Stomach (tissue), 9 donors: ENCODE results near the gene C10orf90. TPM values are rescaled to one million over a fixed set of nuclear protein-coding genes. Genes with fewer than 3 reads are reported as not detected.

Experiments used
- DNase-seq, 2 donors: peaks; one replicate each; pipeline versions ENCODE4 v3.0.0 to v3.0.0-alpha.2; 2013 to 2019
- H3K27ac ChIP-seq, 5 donors: fragments of 200-600 bp in 4 of 5; sonication (generic) in 4 of 5; one replicate each; pipeline ENCODE4 v1.5.1; 2013 to 2019; ENCODE audit warnings: mild to moderate bottlenecking in 1 of 5, moderate library complexity in 1 of 5
- H3K27me3 ChIP-seq, 3 donors: fragments of 200-600 bp; sonication (generic); one replicate each; pipeline ENCODE4 v1.5.1; 2017 to 2019; ENCODE audit warnings: mixed run types in 1 of 3
- H3K36me3 ChIP-seq, 4 donors: fragments of 200-600 bp; sonication (generic); 1 replicate in 3 of 4; 2 replicates in 1 of 4; pipeline ENCODE4 v1.5.1; 2016 to 2019
- H3K4me1 ChIP-seq, 4 donors: fragments of 200-600 bp; sonication (generic); one replicate each; pipeline ENCODE4 v1.5.1; 2016 to 2019
- H3K4me3 ChIP-seq, 4 donors: fragments of 200-600 bp; sonication (generic) in 3 of 4; one replicate each; pipeline ENCODE4 v1.5.1; 2016 to 2019; ENCODE audit warnings: mild to moderate bottlenecking in 1 of 4
- H3K9me3 ChIP-seq, 4 donors: fragments of 200-600 bp; sonication (generic); one replicate each; pipeline ENCODE4 v1.5.1; 2016 to 2019
- EP300 ChIP-seq: sonication (generic); formaldehyde crosslinking; IDR thresholded peaks from one replicate; pipeline ENCODE4 v1.6.1; 2017; ENCODE audit warnings: antibody characterized with exemption
- POLR2A ChIP-seq, 4 donors: fragments of 450-650 bp; IDR thresholded peaks; one replicate each; pipeline ENCODE4 v1.6.1; 2016; ENCODE audit warnings: antibody characterized with exemption in 4 of 4, control low read depth in 2 of 4, mild to moderate bottlenecking in 1 of 4, moderate library complexity in 1 of 4
- POLR2AphosphoS5 ChIP-seq, 3 donors: sonication (generic); formaldehyde crosslinking; IDR thresholded peaks; one replicate each; pipeline ENCODE4 v1.6.1; 2016; ENCODE audit warnings: antibody characterized with exemption in 3 of 3
- WGBS, 5 donors: extraction: QIAGEN DNeasy Blood & Tissue Kit in 3 of 5; methylation state at CpG; one replicate each; pipeline versions ENCODE4 v1.1.5 to v1.1.7; 2013 to 2018; 5-methylcytosine and 5-hydroxymethylcytosine counted together
- intact Hi-C: fragments of 100-400 bp; cut with DNase I; formaldehyde crosslinking; loops from one replicate; pipeline ENCODE4 v1.15.1; 2023; ENCODE audit warnings: low total_unique reads
- polyA plus RNA-seq, 3 donors: library from polyadenylated mRNA; stranded (reverse); fragments of 200-250 nt; gene quantifications; one replicate each; pipeline ENCODE4 v1.2.3, GENCODE V29; 2013
- total RNA-seq, 5 donors: library from RNA; depleted of rRNA; stranded (reverse); fragments of >200 nt; gene quantifications; one replicate each; pipeline versions ENCODE4 v1.1.0 to v1.2.3, GENCODE V29; 2014 to 2016
- TF ChIP-seq, protein P1 (sequence below), 7 experiments: fragments of 450-650 bp in 4 of 7; fragments of 200-600 bp in 3 of 7; sonication (generic) in 3 of 7; IDR thresholded peaks; one replicate each; pipeline ENCODE4 v1.5.1; 2016 to 2019; ENCODE audit warnings: antibody characterized with exemption in 7 of 7, control low read depth in 2 of 7, mild to moderate bottlenecking in 1 of 7
- donor health status: healthy with polysubstance abuse.
- donor health status: Bipolar disorder and iron deficiency.
- donor health status: healthy.

The C10orf90 gene
- total and polyA plus RNA-seq, 8 donors = not detected

DNA sequence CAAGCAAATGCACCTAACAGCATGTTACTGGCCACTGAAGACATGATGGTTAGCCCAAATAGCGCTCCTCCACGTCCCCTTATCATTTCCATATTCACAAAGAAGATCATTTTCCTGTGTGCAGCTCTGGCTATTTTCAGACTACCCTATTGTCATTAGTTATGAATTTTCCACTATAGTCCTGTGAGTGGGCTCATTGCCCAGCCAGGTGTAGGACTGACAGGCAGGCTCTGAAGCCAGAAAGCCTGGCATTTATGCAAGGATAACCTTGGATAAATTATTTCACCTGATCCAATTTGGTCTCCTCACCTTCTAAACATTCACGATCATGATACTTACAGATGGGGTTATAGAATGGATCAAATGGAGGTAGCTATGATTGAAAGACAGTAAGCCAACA, 104.6 kb downstream of the C10orf90 start:
- Histone ChIP-seq H3K4me3 (no peak overlapping the region), H3K27me3 (no peaks in the 10 kb centered on the region), H3K36me3 (no peaks in the 10 kb centered on the region), H3K4me1 (peaks cover 0 to 9% (median 2%) of the 10 kb centered on the region in 4 donors), H3K9me3 (no peaks in the 10 kb centered on the region), H3K27ac (no peak overlapping the region)
- DNase-seq = no peak
- intact Hi-C loops = no loop called here
- TF ChIP-seq POLR2A (IDR thresholded peaks at IDR 0.05) = no peak
- TF ChIP-seq, protein P1, sequence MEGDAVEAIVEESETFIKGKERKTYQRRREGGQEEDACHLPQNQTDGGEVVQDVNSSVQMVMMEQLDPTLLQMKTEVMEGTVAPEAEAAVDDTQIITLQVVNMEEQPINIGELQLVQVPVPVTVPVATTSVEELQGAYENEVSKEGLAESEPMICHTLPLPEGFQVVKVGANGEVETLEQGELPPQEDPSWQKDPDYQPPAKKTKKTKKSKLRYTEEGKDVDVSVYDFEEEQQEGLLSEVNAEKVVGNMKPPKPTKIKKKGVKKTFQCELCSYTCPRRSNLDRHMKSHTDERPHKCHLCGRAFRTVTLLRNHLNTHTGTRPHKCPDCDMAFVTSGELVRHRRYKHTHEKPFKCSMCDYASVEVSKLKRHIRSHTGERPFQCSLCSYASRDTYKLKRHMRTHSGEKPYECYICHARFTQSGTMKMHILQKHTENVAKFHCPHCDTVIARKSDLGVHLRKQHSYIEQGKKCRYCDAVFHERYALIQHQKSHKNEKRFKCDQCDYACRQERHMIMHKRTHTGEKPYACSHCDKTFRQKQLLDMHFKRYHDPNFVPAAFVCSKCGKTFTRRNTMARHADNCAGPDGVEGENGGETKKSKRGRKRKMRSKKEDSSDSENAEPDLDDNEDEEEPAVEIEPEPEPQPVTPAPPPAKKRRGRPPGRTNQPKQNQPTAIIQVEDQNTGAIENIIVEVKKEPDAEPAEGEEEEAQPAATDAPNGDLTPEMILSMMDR (IDR thresholded peaks at IDR 0.05) = no peak
- no peak for TF ChIP-seq EP300
- no peak for TF ChIP-seq POLR2AphosphoS5 (IDR thresholded peaks at IDR 0.05)
- 79 to 98% (median 88%) methylated on average over 3 of the region's 3 CpGs for WGBS, 5 donors

DNA sequence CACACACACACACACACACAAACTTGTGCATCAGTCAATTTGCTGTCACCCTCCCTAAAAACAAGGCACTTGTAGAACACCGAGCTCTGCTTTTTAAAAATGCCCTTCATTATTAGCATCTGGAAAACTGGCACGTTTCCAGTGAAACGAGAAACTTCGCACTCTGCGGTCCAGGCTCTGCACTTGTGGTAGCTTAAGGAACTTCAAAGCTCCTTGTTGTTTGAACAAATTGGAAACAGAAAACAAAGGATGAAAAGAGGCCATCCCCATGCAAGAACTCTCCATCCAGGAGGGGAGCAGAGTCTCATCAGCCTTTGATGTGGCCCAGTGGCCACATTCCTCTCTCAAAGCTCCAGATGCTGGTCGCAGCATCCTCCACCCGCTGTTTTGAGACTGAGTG, 105.1 kb downstream of the C10orf90 start:
- Histone ChIP-seq H3K4me3 (no peak overlapping the region), H3K4me1 (peaks cover 0 to 9% (median 2%) of the 10 kb centered on the region in 4 donors), H3K27me3 (no peaks in the 10 kb centered on the region), H3K27ac (no peak overlapping the region), H3K9me3 (no peaks in the 10 kb centered on the region), H3K36me3 (no peaks in the 10 kb centered on the region)
- TF ChIP-seq EP300 (no peak), POLR2AphosphoS5 (IDR thresholded peaks at IDR 0.05) (no peak), POLR2A (IDR thresholded peaks at IDR 0.05) (no peak)
- TF ChIP-seq, protein P1 (IDR thresholded peaks at IDR 0.05) = no peak
- intact Hi-C loops = no loop called here
- 74 to 79% (median 77%) methylated on average over 7 of the region's 7 CpGs for WGBS, 5 donors
- DNase-seq = no peak

DNA sequence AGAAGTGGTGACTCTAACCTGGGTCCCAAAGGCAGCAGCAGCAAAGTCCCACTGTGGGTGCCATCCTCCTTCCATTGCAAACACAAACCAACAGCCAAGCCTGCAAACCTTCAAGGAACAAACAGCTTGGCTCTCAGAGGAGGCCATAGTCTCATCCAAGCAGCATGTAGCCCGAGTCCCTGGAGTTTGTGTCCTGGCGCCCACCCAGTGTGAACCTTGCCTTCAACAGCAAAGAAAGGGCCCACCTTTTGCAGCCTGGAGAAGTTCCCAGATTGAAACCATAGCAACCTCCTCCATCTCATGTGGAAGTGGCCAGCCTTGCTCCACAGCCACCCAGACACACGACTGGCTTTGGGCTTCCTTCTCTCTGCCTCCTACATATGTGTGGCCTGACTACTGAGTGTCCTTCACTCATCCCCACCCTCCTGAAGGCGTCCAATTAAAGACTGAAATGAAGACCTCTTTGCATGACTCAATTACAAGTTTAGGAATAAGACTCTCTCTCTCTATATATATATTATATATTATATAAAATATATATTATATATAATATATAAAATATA, 106.1 kb downstream of the C10orf90 start:
- 68 to 86% (median 79%) methylated on average over 4 of the region's 4 CpGs for WGBS, 5 donors
- H3K27ac ChIP-seq = no peak overlapping the region
- H3K4me3 ChIP-seq = no peak overlapping the region
- H3K36me3 ChIP-seq = no peaks in the 10 kb centered on the region
- no peak for TF ChIP-seq POLR2A (IDR thresholded peaks at IDR 0.05)
- TF ChIP-seq POLR2AphosphoS5 (IDR thresholded peaks at IDR 0.05) = no peak
- TF ChIP-seq EP300 = no peak
- TF ChIP-seq, protein P1 (IDR thresholded peaks at IDR 0.05) = no peak
- peaks cover 0 to 4% (median under 1%) of the 10 kb centered on the region in 4 donors for H3K4me1 ChIP-seq
- H3K27me3 ChIP-seq = no peaks in the 10 kb centered on the region
- intact Hi-C loops = no loop called here
- H3K9me3 ChIP-seq = no peaks in the 10 kb centered on the region
- DNase-seq = no peak

DNA sequence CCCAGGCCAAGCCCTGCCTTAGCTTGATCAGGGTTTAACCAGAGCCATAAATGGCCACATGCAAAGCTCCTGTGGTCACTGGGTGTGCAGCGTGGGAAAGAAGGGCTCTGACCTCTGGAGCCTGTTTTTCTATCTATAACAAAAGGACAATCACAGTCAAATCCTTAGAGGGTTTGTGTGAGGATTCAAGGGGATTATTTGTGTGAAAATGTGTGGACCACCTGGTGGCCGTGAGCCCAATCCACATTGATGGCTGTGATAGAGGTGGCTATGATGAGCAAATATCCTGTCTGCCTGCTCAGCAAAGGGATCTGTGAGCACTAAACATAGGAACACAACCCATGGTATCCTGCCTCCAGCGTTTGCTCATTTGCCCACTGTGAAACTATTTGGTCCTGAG, 107.1 kb downstream of the C10orf90 start:
- Histone ChIP-seq H3K4me1 (peaks cover 0 to 4% (median 0%) of the 10 kb centered on the region in 4 donors), H3K9me3 (no peaks in the 10 kb centered on the region), H3K4me3 (no peak overlapping the region), H3K36me3 (no peaks in the 10 kb centered on the region), H3K27ac (no peak overlapping the region), H3K27me3 (no peaks in the 10 kb centered on the region)
- no peak for TF ChIP-seq POLR2AphosphoS5 (IDR thresholded peaks at IDR 0.05)
- TF ChIP-seq POLR2A (IDR thresholded peaks at IDR 0.05) = no peak
- no peak for TF ChIP-seq EP300
- TF ChIP-seq, protein P1 (IDR thresholded peaks at IDR 0.05) = no peak
- intact Hi-C loops = no loop called here
- no peak for DNase-seq
- 57 to 86% (median 70%) methylated on average over 3 of the region's 3 CpGs for WGBS, 5 donors
